CD14-positive monocyte (primary cell): ENCODE data around the gene PANX2. TPM values are rescaled to one million over a fixed set of nuclear protein-coding genes. Genes with fewer than 3 reads are reported as not detected.
A peak's percentile ranks its signal among the peaks of the same experiment; 100 is the strongest.

Experiments
- DNase-seq, 3 donors: peaks; one replicate each; pipeline ENCODE4 v3.0.0-alpha.2; 2011 to 2022
- H2AFZ ChIP-seq: 2 replicates; pipeline ENCODE4 v1.6.0; 2012; ENCODE audit warnings: mild to moderate bottlenecking, low read depth, low read length, inconsistent platforms; ENCODE audit not compliant: insufficient read depth, poor library complexity, severe bottlenecking
- H3K27ac ChIP-seq, 2 donors: 1 replicate in 1 of 2; 2 replicates in 1 of 2; pipeline ENCODE4 v1.5.1; 2012 to 2013; ENCODE audit warnings: low read length in 2 of 2, control low read depth in 1 of 2, inconsistent platforms in 1 of 2, low read depth in 1 of 2, mild to moderate bottlenecking in 1 of 2
- H3K27me3 ChIP-seq, 2 donors: one replicate each; pipeline versions ENCODE4 v1.6.0 to v1.6.1; 2011 to 2013; ENCODE audit warnings: low read length in 2 of 2; ENCODE audit not compliant: control insufficient read depth in 2 of 2, insufficient read depth in 2 of 2
- H3K36me3 ChIP-seq, 2 donors: replicated peaks in 1 of 2; 1 replicate in 1 of 2; 2 replicates in 1 of 2; pipeline versions ENCODE4 v1.5.1 to v1.6.1; 2012 to 2013; ENCODE audit warnings: low read length in 2 of 2, control low read depth in 1 of 2, inconsistent platforms in 1 of 2, mild to moderate bottlenecking in 1 of 2; ENCODE audit not compliant: insufficient read depth in 2 of 2, control insufficient read depth in 1 of 2
- H3K4me1 ChIP-seq, 2 donors: 1 replicate in 1 of 2; 2 replicates in 1 of 2; pipeline versions ENCODE4 v1.5.1 to v1.6.1; 2012 to 2013; ENCODE audit warnings: low read length in 2 of 2, control low read depth in 1 of 2, inconsistent platforms in 1 of 2, mild to moderate bottlenecking in 1 of 2, moderate library complexity in 1 of 2; ENCODE audit not compliant: insufficient read depth in 2 of 2, control insufficient read depth in 1 of 2
- H3K4me2 ChIP-seq: replicated peaks from 2 replicates; pipeline ENCODE3; 2012; ENCODE audit warnings: low read length, moderate library complexity, mild to moderate bottlenecking; ENCODE audit not compliant: poor library complexity, severe bottlenecking; ENCODE audit errors: extremely low read depth
- H3K4me3 ChIP-seq, 3 experiments: fragments of 200-600 bp in 1 of 3; sonication (generic) in 1 of 3; replicated peaks in 1 of 3; 1 replicate in 2 of 3; 2 replicates in 1 of 3; pipeline ENCODE4 v1.5.1; 2011 to 2013; ENCODE audit warnings: low read length in 3 of 3, mild to moderate bottlenecking in 3 of 3, control low read depth in 2 of 3, low read depth in 2 of 3, inconsistent platforms in 1 of 3, moderate library complexity in 1 of 3
- H3K79me2 ChIP-seq: 2 replicates; pipeline ENCODE4 v1.6.0; 2012; ENCODE audit warnings: mild to moderate bottlenecking, control low read depth, inconsistent platforms, low read length, moderate library complexity; ENCODE audit not compliant: insufficient read depth
- H3K9ac ChIP-seq: 2 replicates; pipeline ENCODE4 v1.6.0; 2017; ENCODE audit warnings: low read length, mild to moderate bottlenecking; ENCODE audit not compliant: insufficient read depth, poor library complexity, severe bottlenecking
- H3K9me3 ChIP-seq, 2 donors: replicated peaks in 1 of 2; 1 replicate in 1 of 2; 2 replicates in 1 of 2; pipeline versions ENCODE4 v1.5.1 to v1.6.1; 2012 to 2013; ENCODE audit warnings: low read length in 2 of 2, control low read depth in 1 of 2; ENCODE audit not compliant: control insufficient read depth in 1 of 2, insufficient read depth in 1 of 2
- H4K20me1 ChIP-seq: 2 replicates; pipeline ENCODE4 v1.6.0; 2012; ENCODE audit warnings: mild to moderate bottlenecking, low read length, control low read depth, moderate library complexity; ENCODE audit not compliant: insufficient read depth
- H3K27ac Mint-ChIP-seq, 7 donors: one replicate each; pipeline ENCODE4 v1.8.0; 2020; ENCODE audit warnings: mild to moderate bottlenecking in 7 of 7, mixed read lengths in 7 of 7, moderate library complexity in 6 of 7, inconsistent platforms in 2 of 7
- H3K27me3 Mint-ChIP-seq, 3 donors: one replicate each; pipeline ENCODE4 v1.8.0; 2021 to 2022; ENCODE audit warnings: low read depth in 3 of 3, mild to moderate bottlenecking in 3 of 3, mixed read lengths in 3 of 3, moderate library complexity in 3 of 3, inconsistent platforms in 1 of 3
- H3K36me3 Mint-ChIP-seq, 2 donors: one replicate each; pipeline ENCODE4 v1.8.0; 2020; ENCODE audit warnings: mixed read lengths in 2 of 2, inconsistent platforms in 1 of 2, mild to moderate bottlenecking in 1 of 2
- H3K4me1 Mint-ChIP-seq: one replicate; pipeline ENCODE4 v1.8.0; 2020; ENCODE audit warnings: mild to moderate bottlenecking, mixed read lengths
- H3K4me3 Mint-ChIP-seq, 2 donors: one replicate each; pipeline ENCODE4 v1.8.0; 2020; ENCODE audit warnings: mild to moderate bottlenecking in 2 of 2, mixed read lengths in 2 of 2, moderate library complexity in 1 of 2
- H3K9me3 Mint-ChIP-seq, 7 donors: one replicate each; pipeline ENCODE4 v1.8.0; 2020 to 2022; ENCODE audit warnings: mixed read lengths in 7 of 7, mild to moderate bottlenecking in 6 of 7, moderate library complexity in 6 of 7, inconsistent platforms in 2 of 7
- CTCF ChIP-seq: fragments of 200-600 bp; IDR thresholded peaks from one replicate; pipeline ENCODE4 v1.8.0; 2022; ENCODE audit warnings: antibody characterized with exemption, mild to moderate bottlenecking
- WGBS: methylation state at CpG from one replicate; pipeline ENCODE4 v1.1.5; 2013; ENCODE audit warnings: missing lambda C conversion rate; ENCODE audit not compliant: insufficient coverage; 5-methylcytosine and 5-hydroxymethylcytosine counted together
- intact Hi-C, 2 donors: fragments of 100-400 bp; cut with micrococcal nuclease; formaldehyde crosslinking; loops; one replicate each; pipeline versions ENCODE4 v1.15.0 to v1.15.1; 2023
- polyA plus RNA-seq, 3 donors: library from polyadenylated mRNA; depleted of rRNA in 1 of 3; unstranded in 2 of 3; stranded (reverse) in 1 of 3; fragments of 300-500 nt in 2 of 3; fragments of >200 nt in 1 of 3; fragmentation: Illumina TruSeq in 2 of 3; gene quantifications; 1 replicate in 2 of 3; 2 replicates in 1 of 3; pipeline ENCODE4 v1.2.3, GENCODE V29; 2012 to 2021

Gene PANX2
- polyA plus RNA-seq, 3 donors: 0.05 to 6.0 TPM; not detected in 1

DNA sequence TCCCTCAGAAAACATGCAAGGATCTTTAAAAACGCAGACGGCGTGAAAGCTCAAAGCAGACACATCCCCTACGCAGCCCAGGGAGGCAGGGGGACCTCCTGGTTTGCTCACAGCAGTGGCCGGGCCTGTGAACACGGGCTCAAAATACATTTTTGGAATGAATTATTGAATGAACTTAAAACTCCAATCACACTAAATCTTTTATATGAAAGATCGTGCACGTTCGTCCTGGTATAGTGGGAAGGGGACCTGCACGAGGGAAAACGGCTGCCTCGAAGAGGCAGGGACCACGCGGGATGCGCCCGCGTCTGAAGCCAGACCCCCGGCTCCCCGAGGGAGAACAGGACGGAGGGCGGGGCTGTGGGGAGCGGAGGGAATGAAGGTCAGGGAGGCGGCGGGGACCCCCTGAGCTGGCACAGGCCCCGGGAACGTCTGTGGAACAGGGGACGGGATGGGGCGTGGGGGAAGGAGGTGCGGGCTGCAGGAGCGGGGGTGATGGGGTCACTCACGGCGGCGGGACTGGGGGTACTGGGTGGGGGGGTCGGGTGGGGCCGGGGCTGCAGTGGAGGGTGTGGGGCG is 1.3 kb upstream of the PANX2 start:
- Mint-ChIP-seq H3K27ac (peak overlapping the region in 2 of 7 donors; percentile 36 to 75), H3K36me3 (peaks cover 4 to 6% of the 10 kb centered on the region in 2 donors), H3K27me3 (peaks cover 35 to 66% (median 37%) of the 10 kb centered on the region in 3 donors), H3K4me1 (peaks cover 28% of the 10 kb centered on the region), H3K9me3 (peaks cover 0 to 18% (median 4%) of the 10 kb centered on the region in 7 donors), H3K4me3 (peak overlapping the region; percentile 63 to 80)
- peaks cover 13 to 33% of the 10 kb centered on the region in 2 donors for H3K4me1 ChIP-seq
- no peaks in the 10 kb centered on the region for H3K79me2 ChIP-seq
- no peaks in the 10 kb centered on the region for H3K36me3 ChIP-seq
- H4K20me1 ChIP-seq: no peaks in the 10 kb centered on the region
- H3K9me3 ChIP-seq: no peaks in the 10 kb centered on the region
- no peak overlapping the region for H3K9ac ChIP-seq
- no peak overlapping the region for H3K27ac ChIP-seq
- intact Hi-C loops: no loop called here
- H3K4me2 ChIP-seq: peak overlapping the region; percentile 54
- WGBS: 15% methylated on average over 21 of the region's 36 CpGs
- no peak for DNase-seq
- TF ChIP-seq CTCF: no peak
- no peak overlapping the region for H2AFZ ChIP-seq
- peaks cover 8 to 33% of the 10 kb centered on the region in 2 donors for H3K27me3 ChIP-seq
- H3K4me3 ChIP-seq: peak overlapping the region in 1 of 3 experiments; percentile 48

- H4K20me1 ChIP-seq: no peaks in the 10 kb centered on the region
- H3K9ac ChIP-seq: peak overlapping the region; percentile 27
- H3K9me3 ChIP-seq: no peaks in the 10 kb centered on the region
- H3K27ac Mint-ChIP-seq: no peak overlapping the region
- peaks cover 0 to 18% (median 4%) of the 10 kb centered on the region in 7 donors for H3K9me3 Mint-ChIP-seq
- WGBS: 0% methylated on average over 39 of the region's 70 CpGs
- no peak overlapping the region for H2AFZ ChIP-seq
- peak overlapping the region; percentile 54 for H3K4me2 ChIP-seq
- no peak overlapping the region for H3K27ac ChIP-seq
- peaks cover 13 to 33% of the 10 kb centered on the region in 2 donors for H3K4me1 ChIP-seq
- peaks cover 4 to 6% of the 10 kb centered on the region in 2 donors for H3K36me3 Mint-ChIP-seq
- peak overlapping the region; percentile 71 to 72 for H3K4me3 Mint-ChIP-seq
- peak overlapping the region; percentile 7 to 48 (median 12) for H3K4me3 ChIP-seq
- no peaks in the 10 kb centered on the region for H3K36me3 ChIP-seq
- intact Hi-C loops: loop anchor here in 1 of 2 donors (5.0 kb wide), 1 partner anchor 37 kb away; no protein-coding TSS in a partner anchor
- H3K79me2 ChIP-seq: no peaks in the 10 kb centered on the region
- peaks cover 8 to 33% of the 10 kb centered on the region in 2 donors for H3K27me3 ChIP-seq
- peaks cover 28% of the 10 kb centered on the region for H3K4me1 Mint-ChIP-seq
- H3K27me3 Mint-ChIP-seq: peaks cover 35 to 67% (median 37%) of the 10 kb centered on the region in 3 donors
- peak; percentile 52 to 70 (median 56) for DNase-seq
- no peak for TF ChIP-seq CTCF
These were observed 673 bp upstream of the PANX2 start for GRCh38 chr22:50169774-50170341.
